ENCODE measurements around the gene LRRK2. TPM values are rescaled to one million over a fixed set of nuclear protein-coding genes. Genes with fewer than 3 reads are reported as not detected.

LRRK2 gene
- total RNA-seq, 3 donors from 2014 or later, result 0.16 to 0.21 (median 0.20) TPM

DNA sequence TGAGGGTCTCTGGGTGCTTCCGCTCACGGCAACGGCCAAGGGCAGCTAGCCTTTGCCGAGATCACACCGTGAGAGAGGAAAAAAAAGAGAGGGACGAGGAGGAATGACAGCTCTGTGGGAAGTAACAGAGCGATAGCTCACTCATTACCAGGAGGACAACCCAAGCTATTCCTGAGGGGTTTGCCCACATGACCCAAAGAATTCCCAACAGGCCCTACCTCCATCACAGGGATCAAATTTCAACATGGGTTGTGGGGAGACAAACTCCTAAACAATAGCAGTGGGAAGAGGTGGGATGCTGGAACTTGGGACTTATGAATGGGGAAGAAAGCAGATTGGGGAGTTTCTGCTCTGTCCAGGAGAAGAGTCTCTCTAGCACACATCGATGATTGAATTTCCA is 180.6 kb downstream of the LRRK2 start:
- no peaks in the 10 kb centered on the region for H3K4me1 Mint-ChIP-seq (ENCODE audit: low read depth)
- no peak for DNase-seq
- no peak overlapping the region for H3K4me3 Mint-ChIP-seq
- H3K36me3 Mint-ChIP-seq (ENCODE audit: insufficient read depth), result no peaks in the 10 kb centered on the region
- no peaks in the 10 kb centered on the region for H3K27me3 Mint-ChIP-seq (ENCODE audit: low read depth)
- ATAC-seq, result no peak
- no peaks in the 10 kb centered on the region for H3K9me3 Mint-ChIP-seq

Other genes starting within 250 kb of the LRRK2 start
- 1 to 10 TPM; 2.4 to 3.6 (median 3.2) TPM for gene SLC2A13, start 118.9 kb upstream of the LRRK2 start, total RNA-seq

Measured in activated T-cell treated with anti-CD3 and anti-CD28 coated beads, Interleukin-2, amount 50 U/mL, for 4 hours (primary cell).